HL-60 (cell line): Measurements from ENCODE around the gene ZNF555.

Experiments
- DNase-seq, 2 experiments: peaks; one replicate each; pipeline ENCODE4 v3.0.0-alpha.2; 2010 to 2020; ENCODE audit warnings: low read depth in 1 of 2, low spot score in 1 of 2
- H3K27ac ChIP-seq: fragments of 250-450 bp; sonication (Bioruptor Pico); replicated peaks from 2 replicates; pipeline ENCODE4 v1.5.1; 2020; ENCODE audit warnings: mild to moderate bottlenecking, moderate library complexity
- H3K27me3 ChIP-seq: fragments of 250-450 bp; sonication (Bioruptor Pico); 2 replicates; pipeline ENCODE4 v1.5.1; 2021; ENCODE audit warnings: mild to moderate bottlenecking, moderate library complexity; ENCODE audit not compliant: insufficient read depth, poor library complexity, severe bottlenecking
- H3K4me3 ChIP-seq: replicated peaks from 2 replicates; pipeline ENCODE4 v1.5.1; 2011; ENCODE audit warnings: mild to moderate bottlenecking, control low read depth, low read length; ENCODE audit not compliant: insufficient read depth
- CTCF ChIP-seq: IDR thresholded peaks from one replicate; pipeline ENCODE4 v1.5.1; 2011; ENCODE audit warnings: low read length, control low read depth, inconsistent platforms; ENCODE audit not compliant: insufficient read depth
- GABPA ChIP-seq: IDR thresholded peaks from 2 replicates; pipeline ENCODE4 v1.6.1; 2012; ENCODE audit warnings: low read depth
- POLR2AphosphoS5 ChIP-seq: IDR thresholded peaks from 2 replicates; pipeline ENCODE4 v1.6.1; 2012; ENCODE audit warnings: low read depth
- REST ChIP-seq: IDR thresholded peaks from 2 replicates; pipeline ENCODE4 v1.6.1; 2012; ENCODE audit warnings: low read depth; ENCODE audit not compliant: insufficient replicate concordance
- SPI1 ChIP-seq: IDR thresholded peaks from 2 replicates; pipeline ENCODE4 v1.6.1; 2012; ENCODE audit warnings: low read depth, mild to moderate bottlenecking, borderline replicate concordance

ZNF555 gene

GRCh38 chr19:2797280-2797679, 44.0 kb upstream of the ZNF555 start:
- H3K4me3 ChIP-seq = no peak overlapping the region
- no peak for TF ChIP-seq REST
- DNase-seq = no peak
- no peak overlapping the region for H3K27ac ChIP-seq
- no peaks in the 10 kb centered on the region for H3K27me3 ChIP-seq

DNA sequence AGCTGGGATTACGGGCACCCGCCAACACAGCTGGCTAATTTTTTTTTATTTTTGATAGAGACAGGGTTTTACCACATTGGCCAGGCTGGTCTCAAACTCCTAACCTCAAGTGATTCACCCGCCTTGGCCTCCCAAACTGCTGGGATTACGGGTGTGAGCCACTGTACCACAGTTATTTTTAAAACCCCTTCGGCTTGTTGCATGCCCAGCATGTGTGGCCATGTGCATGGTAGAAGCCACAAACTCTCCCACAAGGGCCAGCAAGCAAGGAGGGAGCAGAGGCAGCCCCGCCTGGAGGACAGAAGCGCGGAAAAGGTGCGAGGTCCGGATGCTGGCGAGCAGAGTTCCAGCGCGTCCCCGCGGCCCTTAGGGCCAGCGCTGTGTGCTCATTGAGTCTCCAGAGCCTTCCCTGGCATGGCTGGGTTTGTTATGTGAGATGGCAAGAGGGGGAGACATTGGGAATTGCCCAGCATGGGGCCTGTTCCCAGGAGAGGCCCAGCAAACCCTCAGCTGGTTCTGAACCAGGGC, 43.1 kb upstream of the ZNF555 start:
- Histone ChIP-seq H3K4me3 (no peak overlapping the region), H3K27me3 (no peaks in the 10 kb centered on the region), H3K27ac (no peak overlapping the region)
- TF ChIP-seq SPI1 (no peak), POLR2AphosphoS5 (no peak), CTCF (no peak), GABPA (no peak), REST (no peak)
- DNase-seq = no peak

DNA sequence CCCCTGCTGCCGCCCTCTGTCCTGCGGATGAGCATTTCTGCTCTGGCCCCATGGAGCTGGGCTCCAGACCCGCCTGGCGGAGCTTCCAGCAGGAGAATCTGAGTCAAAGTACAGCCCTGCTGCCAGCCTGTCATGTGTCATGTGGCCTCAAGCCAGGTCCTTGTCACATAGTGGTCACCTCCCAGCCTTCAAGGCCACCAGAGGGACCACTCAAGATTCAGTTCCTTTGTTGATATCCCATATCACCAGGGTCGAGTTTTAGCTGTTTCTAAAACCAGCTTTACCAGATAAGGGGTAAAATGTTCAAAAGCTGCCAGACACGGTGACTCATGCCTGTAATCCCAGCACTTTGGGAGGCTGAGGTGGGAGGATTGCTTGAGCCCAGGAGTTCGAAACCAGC, 42.5 kb upstream of the ZNF555 start:
- Histone ChIP-seq H3K4me3 (no peak overlapping the region), H3K27me3 (no peaks in the 10 kb centered on the region), H3K27ac (no peak overlapping the region)
- no peak for TF ChIP-seq GABPA
- TF ChIP-seq REST = no peak
- no peak for TF ChIP-seq CTCF
- no peak for TF ChIP-seq POLR2AphosphoS5
- TF ChIP-seq SPI1 = no peak
- no peak for DNase-seq
